Activated naive CD4-positive, alpha-beta T cell treated with anti-CD3 and anti-CD28 coated beads, Interleukin-2, amount 50 U/mL, for 16 hours (primary cell): Measurements from ENCODE around the gene AGPS.
A peak's percentile ranks its signal among the peaks of the same experiment; 100 is the strongest.
"Not testable (repeated sequence)": the region's sequence is repeated elsewhere in the genome, so short reads cannot be mapped to it uniquely, and the experiment has no call there.

Source experiments
- DNase-seq: peaks from one replicate; pipeline ENCODE4 v3.0.0-alpha.2; 2020

AGPS gene

GRCh38 chr2:177392373-177393202, at the start of gene AGPS:
TSS of gene AGPS (plus strand) at chr2:177392773. CDS start at chr2:177392790, 17 bp downstream.
- peak; percentile 80 for DNase-seq

DNA sequence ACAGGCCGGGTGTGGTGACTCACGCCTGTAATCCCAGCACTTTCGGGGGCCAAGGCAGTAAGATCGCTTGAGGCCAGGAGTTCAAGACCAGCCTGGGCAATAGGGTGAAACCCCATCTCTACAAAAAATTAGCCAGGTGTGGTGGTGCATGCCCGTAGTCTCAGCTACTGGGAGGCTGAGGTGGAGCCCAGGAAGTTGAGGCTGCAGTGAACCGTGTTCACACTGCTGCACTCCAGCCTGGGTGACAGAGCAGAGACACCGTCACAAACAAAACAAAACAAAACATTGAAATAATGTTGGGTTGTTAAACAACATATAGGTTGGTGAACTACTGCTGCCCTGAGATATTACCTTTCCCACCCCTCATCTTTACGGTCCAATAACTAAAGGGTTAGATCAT, 48.8 kb upstream of the AGPS start:
- DNase-seq = no peak

DNA sequence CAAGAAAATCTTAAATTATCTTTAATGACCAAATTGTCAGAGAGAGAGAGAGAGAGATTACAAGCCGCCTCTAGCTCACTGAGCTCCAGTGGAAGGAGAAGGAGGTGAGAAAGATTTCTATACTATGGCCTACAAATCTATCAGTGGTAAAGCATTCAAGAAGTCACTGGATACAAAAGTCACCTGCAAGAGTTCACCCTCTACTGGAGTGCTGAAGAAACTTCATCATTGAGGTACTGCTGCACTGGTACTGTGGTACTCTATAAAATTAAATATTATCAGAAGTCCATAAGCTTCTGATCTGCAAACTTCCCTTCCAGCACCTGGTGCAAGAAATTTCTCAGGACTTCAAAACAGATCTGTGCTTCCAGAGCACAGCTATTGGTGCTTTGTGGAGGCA, 48.3 kb upstream of the AGPS start:
- no peak for DNase-seq

DNA sequence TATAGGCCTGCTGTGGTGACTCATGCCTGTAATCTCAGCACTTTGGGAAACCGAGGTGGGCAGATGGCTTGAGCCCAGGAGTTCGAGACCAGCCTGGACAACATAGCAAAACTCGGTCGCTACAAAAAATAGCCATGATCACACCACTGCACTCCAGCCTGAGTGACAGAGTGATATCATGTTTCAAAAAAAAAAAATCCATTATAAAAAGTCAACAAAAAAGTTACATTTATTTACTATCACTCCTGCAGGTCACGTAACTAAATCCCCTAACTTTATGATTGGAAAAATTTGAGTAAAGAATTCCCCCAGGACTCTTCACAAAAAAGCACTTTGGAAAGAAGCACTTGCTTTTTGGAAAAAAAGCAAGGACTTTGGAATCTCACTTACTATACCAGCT, 46.4 kb upstream of the AGPS start:
- DNase-seq = no peak

- DNase-seq = no peak
Observed at GRCh38 chr2:177347570-177347969, 45.0 kb upstream of the AGPS start.

GRCh38 chr2:177348118-177348654, 44.4 kb upstream of the AGPS start:
- DNase-seq = no peak

DNA sequence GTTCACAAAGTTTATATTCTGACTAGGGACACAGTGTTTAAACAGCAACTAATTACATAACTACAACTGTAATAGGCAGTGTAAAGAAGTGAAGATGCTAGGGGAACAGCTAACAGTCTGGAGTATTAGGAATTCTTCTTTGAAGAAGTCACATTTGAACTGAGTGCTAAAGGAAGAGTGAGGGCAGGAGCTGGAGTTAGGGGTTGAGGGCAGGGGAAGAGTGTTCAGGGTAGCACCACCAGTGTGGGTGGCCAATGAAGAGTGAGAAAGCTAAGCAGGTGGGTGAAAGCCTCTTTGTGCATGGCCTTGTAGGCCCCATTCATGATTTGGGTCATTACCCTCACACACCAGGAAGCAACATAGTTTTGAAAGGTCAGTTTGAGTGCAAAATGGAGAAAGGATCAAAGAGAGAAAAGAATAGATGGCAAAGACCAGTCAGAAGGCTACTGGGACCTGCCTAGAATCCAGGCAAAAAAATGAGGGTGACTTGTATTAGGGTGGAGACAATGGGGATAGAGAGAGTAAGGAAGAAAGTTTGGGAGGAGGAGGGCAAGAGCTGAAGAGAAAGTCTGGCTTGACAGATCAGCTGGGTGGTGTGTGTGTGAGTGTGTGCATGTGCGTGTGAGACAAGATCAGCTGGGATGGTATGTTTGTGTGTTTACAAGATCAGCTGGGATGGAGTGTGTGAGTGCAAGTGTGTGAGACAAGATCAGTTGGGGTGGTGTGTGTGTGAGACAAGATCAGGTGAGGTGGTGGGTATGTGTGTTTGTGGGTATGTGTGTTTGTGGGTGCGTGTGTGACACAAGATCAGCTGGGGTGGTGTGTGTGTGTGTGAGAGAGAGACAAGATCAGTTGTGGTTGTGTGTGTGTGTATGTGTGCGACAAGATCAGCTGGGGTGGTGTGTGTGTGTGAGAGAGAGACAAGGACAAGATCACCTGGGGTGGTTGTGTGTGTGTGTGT, 43.6 kb upstream of the AGPS start:
- DNase-seq = no peak

GRCh38 chr2:177350624-177351023, 41.9 kb upstream of the AGPS start:
- not testable (repeated sequence) for DNase-seq

GRCh38 chr2:177351121-177351520, 41.5 kb upstream of the AGPS start:
- DNase-seq = not testable (repeated sequence)

GRCh38 chr2:177352441-177353186, 40.0 kb upstream of the AGPS start:
- no peak for DNase-seq

GRCh38 chr2:177353187-177353478, 39.4 kb upstream of the AGPS start:
- DNase-seq = no peak

DNA sequence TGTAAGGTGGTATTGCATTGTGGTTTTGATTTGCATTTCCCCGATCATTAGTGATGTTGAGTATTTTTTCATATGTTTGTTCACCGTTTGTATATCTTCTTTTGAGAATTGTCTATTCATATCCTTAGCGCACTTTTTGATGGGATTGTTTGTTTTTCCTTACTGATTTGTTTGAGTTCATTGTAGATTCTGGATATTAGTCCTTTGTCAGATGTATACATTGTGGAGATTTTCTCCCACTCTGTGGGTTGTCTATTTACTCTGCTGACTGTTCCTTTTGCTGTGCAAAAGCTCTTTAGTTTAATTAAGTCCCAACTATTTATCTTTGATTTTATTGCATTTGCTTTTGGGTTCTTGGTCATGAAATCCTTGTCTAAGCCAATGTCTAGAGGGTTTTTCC, 38.0 kb upstream of the AGPS start:
- not testable (repeated sequence) for DNase-seq

- DNase-seq = no peak
Observed at GRCh38 chr2:177355874-177356273, 36.7 kb upstream of the AGPS start.

GRCh38 chr2:177359836-177360595, 32.6 kb upstream of the AGPS start:
- DNase-seq = no peak

DNA sequence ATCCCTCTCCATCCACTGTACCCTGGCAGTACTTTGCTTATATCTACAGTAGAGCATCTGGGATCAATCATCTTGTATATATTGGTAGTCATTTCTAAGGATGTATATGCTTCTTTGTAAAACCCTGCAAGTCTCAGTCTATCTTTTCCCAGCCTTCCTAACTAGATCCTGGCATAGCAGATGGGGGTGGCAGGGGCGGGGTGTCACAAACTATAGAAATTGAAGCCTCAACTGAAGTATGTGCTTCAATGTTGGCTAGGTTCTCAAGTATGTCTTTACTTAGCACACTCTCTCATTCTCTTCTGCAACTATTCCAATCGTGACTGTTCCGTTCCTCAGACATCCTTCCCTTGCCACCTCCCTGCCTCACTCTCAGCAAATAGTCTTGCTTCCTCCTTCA, 30.1 kb upstream of the AGPS start:
- no peak for DNase-seq

- DNase-seq = no peak
Observed at GRCh38 chr2:177363332-177363731, 29.2 kb upstream of the AGPS start.

DNA sequence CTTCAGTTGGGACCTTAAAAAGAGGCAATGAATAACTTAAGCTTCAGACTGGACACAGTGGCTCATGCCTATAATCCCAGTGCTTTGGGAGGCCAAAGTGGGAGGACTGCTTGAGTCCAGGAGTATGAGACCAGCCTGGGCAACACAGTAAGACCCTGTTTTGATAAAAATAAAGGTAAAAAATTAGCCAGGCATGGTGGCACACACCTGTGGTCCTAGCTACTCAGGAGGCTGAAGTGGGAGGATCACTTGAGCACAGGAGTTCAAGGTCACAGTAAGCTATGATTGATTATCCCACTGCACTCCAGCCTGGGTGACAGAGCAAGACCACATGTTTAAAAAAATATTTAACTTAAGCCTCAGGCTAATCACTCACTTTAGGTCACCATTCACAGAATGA, 26.8 kb upstream of the AGPS start:
- DNase-seq = not testable (repeated sequence)

DNA sequence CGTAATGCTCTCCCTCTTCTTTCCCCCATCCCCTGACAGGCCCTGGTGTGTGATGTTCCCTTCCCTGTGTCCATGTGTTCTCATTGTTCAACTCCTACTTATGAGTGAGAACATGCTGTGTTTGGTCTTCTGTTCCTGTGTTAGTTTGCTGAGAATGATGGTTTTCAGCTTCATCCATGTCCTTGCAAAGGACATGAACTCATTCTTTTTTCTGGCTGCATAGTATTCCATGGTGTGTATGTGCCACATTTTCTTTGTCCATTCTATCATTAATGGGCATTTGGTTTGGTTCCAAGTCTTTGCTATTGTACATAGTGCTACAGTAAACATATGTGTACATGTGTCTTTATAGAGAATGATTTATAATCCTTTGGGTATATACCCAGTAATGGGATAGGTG, 24.6 kb upstream of the AGPS start:
- not testable (repeated sequence) for DNase-seq

DNA sequence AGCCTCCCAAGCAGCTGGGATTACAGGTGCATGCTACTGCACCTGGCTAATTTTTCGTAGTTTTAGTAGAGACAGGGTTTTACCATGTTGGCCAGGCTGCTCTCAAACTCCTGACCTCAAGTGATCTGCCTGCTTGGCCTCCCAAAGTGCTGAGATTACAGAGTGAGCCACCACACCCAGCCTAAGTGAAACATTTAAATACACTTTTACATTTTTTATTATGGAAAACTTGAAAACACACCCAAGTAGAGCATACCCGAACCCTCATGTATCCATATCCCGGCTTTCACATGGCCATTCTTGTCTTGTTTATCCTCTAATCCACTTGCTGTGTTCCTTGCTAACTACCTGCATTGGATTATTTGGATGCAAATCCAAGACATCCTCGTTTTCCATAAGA, 13.2 kb upstream of the AGPS start:
- DNase-seq = no peak

DNA sequence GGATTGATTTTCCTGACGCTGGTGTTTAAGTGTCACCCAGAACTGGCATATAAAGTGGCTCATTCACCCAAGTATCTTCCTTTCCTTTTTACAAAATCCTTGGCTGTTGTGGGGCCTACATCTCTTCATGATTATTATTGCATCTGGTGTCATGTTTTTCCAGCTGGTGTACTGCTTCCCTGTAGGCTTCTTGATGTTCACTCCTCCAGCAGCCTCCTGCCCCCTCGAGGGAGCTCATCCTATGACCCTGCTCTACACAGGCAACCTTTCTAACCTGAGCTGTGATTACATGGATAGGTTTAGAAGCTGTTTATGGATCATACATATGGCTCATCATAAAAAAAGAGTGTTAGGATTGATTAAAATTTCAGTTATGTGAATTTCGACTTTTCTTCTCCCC, 12.4 kb upstream of the AGPS start:
- no peak for DNase-seq

DNA sequence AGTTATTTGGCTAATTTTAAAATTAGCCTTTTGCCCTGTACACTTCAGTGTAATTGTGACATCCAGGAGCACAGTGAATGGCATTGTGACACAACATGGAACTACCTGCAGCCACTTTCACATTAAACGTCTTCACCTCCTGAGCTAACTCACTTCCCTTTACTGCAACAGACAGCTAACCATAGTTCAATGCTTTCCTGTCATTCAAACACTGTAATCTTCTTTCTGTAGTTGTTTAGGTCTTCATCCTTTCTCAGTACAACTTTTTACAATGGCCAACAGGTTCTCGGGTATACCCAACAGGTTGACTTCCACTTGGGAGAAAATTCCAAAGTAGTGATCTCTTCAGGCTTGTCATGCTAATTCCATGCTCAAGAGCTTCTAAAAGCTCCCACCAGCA, 8.6 kb upstream of the AGPS start:
- DNase-seq = no peak

DNA sequence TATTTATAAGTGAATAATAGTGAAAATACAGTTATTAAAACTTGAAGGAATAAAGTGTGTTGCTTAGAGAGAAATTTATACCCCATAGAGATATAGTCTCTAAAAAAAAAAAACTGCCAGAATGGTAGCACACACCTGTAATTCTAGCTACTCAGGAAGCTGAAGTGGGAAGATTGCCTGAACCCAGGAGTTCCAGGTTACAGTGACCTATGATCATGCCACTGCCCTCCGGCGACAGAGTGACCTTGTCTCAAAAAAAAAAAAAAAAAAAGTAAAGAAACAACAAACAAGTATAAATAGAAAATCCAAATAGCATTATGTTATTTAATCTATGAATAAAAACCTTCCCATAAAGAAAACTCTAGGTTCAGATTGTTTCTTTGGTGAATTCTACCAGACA, 7.4 kb upstream of the AGPS start:
- DNase-seq = no peak
